ENCODE data around the gene TMEM106B.
"Not testable (repeated sequence)": the region's sequence is repeated elsewhere in the genome, so short reads cannot be mapped to it uniquely, and the experiment has no call there.

Gene TMEM106B

GRCh38 chr7:12211054-12211710 is at the start of gene TMEM106B:
TSS of gene TMEM106B (plus strand) at chr7:12211294. CDS start at chr7:12214811, 3,517 bp downstream.
- DNase-seq, result peak; percentile 92

GRCh38 chr7:12162415-12163113 is 48.5 kb upstream of the TMEM106B start:
- no peak for DNase-seq

GRCh38 chr7:12168065-12168464 is 43.0 kb upstream of the TMEM106B start:
- DNase-seq, result not testable (repeated sequence)

DNA sequence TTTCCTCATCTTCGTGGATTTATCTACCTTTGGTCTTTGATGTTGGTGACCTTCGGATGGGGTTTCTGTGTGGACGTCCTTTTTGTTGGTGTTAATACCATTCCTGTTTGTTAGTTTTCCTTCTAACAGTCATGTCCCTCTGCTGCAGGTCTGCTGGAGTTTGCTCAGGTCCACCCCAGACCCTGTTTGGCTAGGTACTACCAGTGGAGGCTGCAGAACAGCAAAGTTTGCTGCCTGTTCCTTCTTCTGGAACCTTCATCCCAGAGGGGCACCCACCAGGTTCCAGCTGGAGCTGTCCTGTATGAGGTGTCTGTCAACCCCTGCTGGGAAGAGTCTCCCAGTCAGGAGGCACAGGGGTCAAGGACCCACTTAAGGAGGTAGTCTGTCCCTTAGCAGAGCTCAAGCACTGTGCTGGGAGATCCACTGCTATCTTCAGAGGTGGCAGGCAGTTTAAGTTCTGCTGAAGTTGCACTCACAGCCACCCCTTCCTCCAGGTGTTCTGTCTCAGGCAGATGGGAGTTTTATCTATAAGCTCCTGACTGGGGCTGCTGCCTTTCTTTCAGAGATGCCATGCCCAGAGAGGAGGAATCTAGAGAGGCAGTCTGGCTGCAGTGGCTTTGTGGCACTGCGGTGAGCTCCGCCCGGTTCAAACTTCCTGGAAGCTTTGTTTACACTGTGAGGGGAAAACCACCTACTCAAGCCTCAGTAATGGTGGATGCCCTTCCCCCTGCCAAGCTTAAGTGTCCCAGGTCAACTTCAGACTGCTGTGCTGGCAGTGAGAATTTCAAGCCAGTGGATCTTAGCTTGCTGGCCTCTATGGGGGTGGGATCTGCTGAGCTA is 40.9 kb upstream of the TMEM106B start:
- not testable (repeated sequence) for DNase-seq

- DNase-seq, result no peak
Measured at GRCh38 chr7:12173671-12174070, 37.4 kb upstream of the TMEM106B start.

GRCh38 chr7:12174931-12175330 is 36.2 kb upstream of the TMEM106B start:
- DNase-seq, result no peak

DNA sequence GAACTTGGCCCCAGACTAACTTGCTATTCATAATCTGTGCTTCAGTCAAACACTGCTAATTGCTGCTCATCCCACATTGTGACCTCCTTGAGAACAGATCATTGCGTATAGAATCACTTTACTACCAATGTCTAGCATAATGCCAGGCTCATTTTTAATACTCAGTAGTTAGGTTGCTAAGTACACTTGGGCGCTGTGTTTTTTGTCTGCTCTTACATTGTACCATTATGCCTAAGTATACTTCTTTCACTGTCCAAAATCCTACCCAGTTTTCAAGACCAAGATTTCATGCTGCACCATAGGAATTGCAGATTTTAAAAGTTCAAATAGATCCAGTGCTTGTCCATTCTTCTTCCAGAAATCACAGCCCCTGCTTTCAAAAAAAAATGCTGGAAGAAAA is 32.8 kb upstream of the TMEM106B start:
- DNase-seq, result no peak

GRCh38 chr7:12194426-12194825 is 16.7 kb upstream of the TMEM106B start:
- no peak for DNase-seq

DNA sequence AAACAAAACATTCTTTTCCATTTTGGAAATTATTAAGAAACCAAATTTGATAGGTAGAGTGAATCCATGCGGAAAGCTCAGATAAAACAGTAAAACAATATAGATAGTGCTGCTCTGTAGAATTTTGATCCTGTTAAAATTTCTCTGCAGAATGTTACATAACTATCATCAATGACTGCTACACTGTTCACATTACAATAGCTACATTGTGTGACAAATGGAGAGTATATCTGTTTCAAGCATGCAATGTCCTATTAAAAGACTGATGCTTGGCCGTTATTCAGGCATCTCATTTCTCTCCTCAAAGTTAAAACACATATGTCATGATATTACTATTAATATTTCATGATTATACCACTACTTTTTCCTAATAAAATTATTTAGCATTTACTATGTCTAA is 14.7 kb upstream of the TMEM106B start:
- DNase-seq, result no peak

GRCh38 chr7:12199363-12199762 is 11.7 kb upstream of the TMEM106B start:
- DNase-seq, result peak; percentile 44

GRCh38 chr7:12207046-12207445 is 4.0 kb upstream of the TMEM106B start:
- no peak for DNase-seq

DNA sequence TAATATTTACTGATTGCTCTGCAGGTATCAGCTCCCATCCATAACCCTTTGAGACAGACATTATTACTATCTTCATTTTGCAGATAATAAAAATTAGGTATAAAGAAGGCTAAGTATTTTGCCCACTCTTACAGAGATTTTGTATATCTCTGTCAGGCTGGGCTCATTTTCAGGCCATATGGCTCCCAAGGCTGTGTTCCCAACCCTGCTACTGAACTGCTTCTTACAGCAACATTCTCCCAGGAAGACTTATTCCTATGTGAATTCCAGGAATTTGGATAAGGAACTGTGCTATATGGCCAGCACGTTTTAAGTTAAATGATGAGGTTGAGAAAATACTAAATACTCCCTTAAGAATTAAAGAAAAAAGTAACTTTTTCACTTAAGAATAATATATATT is 1.9 kb upstream of the TMEM106B start:
- DNase-seq, result no peak

DNA sequence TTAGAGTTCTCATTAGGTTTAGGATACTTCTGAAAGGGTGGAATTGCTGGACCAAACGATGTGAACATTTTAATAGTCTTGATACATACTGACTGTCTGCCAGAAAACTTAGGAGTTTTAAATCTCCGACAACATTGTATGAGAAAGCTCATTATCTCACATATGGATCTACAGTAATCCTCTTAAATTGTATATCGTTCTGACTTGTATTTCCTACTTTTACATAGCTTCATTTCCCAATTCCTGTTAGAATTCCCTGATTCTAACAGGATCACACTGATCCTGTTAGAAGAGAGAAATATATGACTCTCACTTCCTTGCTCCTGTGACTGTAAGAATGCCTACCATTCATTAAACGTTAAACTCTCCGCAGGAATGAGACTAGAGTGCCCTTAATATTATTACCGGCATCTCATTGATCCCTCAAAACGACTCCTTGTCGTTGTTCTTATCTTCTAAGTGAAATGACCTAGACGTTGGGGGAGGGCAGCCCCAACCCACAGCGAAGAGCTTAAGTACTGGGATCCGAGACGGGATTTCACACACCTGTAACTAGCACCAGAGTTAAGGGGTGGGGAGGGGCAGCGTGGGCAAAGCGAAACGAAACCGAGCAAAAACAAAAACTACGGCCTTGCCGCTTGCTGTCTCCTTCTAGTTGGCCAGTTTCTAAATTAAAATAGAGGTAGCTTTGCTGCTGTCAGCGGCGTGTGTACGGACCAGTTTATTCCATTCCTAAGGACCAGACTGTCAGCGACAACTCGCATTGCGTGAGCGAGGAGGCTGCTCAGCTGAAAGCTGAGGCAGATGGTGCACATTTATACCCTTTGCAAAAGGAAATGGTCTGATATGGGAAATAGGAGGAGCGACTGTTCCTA is 678 bp upstream of the TMEM106B start:
- DNase-seq, result no peak

DNA sequence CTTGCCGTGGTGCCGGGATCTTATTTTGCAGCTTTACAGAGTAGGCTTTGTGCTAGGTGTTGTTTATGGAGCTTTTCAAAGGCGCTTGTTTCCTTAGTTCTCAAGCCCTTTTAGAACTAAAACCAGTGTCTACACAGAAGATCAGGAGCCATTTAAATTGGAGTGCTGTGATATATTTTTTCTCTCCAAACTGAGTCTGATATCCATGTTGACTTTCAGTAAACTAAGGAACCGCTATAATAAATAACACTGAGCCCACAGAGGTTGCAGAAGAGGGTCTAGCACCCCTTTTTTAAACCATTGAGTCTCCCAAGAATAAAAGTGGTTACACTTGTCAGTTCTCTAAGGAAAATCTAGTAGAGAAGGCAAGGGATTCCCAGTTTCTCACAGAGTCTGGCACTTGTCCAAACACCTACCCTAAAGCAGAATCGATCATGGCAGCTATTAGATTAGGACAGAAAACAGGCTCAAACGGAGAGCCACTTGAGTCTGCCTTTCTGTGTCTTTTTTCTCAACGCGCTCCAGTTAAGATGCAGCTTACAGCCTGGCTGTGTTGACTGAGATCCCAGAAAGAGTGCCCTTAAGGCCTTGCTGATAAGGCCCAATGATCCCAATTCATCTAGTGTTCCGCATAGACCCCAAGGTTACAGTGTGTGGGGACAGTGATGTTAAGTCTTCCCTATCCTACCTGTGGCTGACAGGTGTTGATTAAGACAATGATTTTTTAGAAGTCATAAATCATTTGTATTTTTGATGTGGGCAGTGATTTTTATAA is 804 bp downstream of the TMEM106B start:
- no peak for DNase-seq

DNA sequence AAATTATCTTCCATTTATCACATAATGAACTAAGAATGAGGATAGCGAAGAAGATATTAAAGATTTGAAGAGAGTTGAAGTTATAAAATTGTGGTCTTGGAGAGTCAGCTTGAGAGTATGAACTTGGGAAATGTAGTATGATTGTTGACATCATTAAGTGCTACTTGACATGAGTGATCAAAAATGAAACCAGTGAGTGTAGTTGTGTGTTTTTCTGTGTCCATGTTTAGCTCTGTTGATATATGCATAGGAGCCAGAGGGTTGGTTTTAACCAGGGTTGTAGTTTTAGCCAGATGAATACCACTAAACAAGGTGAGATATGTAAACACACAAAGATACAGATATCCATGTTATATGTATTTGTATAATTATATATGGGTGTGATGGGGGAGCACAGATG is 6.2 kb downstream of the TMEM106B start:
- DNase-seq, result no peak

DNA sequence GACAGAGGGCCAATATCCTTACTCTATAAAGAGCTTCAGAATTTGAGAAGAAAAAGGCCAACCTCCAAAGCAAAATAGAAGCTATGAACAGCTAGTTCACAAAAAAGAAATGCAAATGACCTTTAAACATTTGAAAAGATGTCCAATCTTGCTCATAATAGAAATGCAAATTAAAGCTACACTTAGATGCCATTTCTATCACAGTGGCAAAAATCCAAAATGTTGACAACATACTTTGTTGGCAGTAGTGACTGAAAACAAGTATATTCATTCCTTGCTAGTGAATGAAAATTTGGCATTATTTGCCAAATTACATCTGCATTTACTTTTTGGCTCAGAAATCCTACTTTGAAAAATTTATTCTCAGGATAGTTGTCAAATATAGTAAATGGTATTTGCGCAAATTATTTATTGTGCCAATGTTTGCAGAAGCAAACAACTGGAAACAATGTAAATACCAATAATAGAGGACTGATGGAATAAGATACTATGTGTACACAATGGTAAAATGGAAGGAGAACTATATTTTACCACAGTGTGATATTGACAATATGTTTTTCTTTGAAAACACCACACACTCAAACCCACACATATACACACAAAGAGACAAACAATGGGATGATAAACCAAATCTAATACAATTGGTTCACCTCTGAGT is 9.4 kb downstream of the TMEM106B start:
- no peak for DNase-seq

- DNase-seq, result no peak
Measured at GRCh38 chr7:12221414-12221813, 10.3 kb downstream of the TMEM106B start.

GRCh38 chr7:12222889-12223579 is 11.9 kb downstream of the TMEM106B start:
- DNase-seq, result no peak

GRCh38 chr7:12225017-12225416 is 13.9 kb downstream of the TMEM106B start:
- not testable (repeated sequence) for DNase-seq

GRCh38 chr7:12226756-12227155 is 15.7 kb downstream of the TMEM106B start:
- no peak for DNase-seq

DNA sequence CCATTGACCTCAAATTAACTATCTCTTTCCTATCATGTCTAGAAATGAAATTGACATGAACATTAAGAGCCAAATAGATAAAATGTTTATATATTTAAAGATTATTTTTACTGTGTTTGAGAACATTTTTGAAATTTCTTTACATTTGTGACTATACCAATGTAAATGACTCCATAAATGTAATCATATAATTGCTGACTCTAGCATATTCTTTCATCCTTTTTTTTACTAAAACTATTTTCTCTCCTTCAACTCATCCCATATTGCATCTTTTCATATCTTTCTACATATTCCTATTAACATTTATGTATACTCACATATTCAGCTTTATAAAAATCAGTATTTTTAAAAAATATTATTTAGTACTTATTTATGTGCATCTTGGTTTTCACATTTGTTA is 16.9 kb downstream of the TMEM106B start:
- no peak for DNase-seq
